WTC11 (cell line): Measurements from ENCODE around the gene DTD1. TPM values are rescaled to one million over a fixed set of nuclear protein-coding genes. Genes with fewer than 3 reads are reported as not detected.

Experiments used
- ATAC-seq: fragments of 200-7000 bp; cut with Tn5 transposase; 2 replicates; pipeline ENCODE4 v1.10.0; 2021; ENCODE audit warnings: mild to moderate bottlenecking, moderate library complexity
- CTCF ChIA-PET: fragments of 300-600 bp; sonication (Branson Sonifier 250); formaldehyde crosslinking; loops from one replicate; lab custom pipeline; 2021; ENCODE audit warnings: antibody characterized with exemption; lab: Charles Lee
- POLR2A ChIA-PET: fragments of 350-600 bp; sonication (Branson Sonifier 250); formaldehyde crosslinking; loops from one replicate; lab custom pipeline; 2021; ENCODE audit warnings: antibody characterized with exemption; lab: Charles Lee
- DNase-seq: peaks from one replicate; pipeline ENCODE4 v3.0.0; 2021; ENCODE audit warnings: low spot score
- H3K27ac Mint-ChIP-seq: 2 replicates; pipeline ENCODE4 v1.8.0; 2021; ENCODE audit warnings: mixed read lengths
- H3K27me3 Mint-ChIP-seq: 2 replicates; pipeline ENCODE4 v1.8.0; 2021; ENCODE audit warnings: low read depth, mild to moderate bottlenecking, moderate library complexity, mixed read lengths
- H3K36me3 Mint-ChIP-seq: 2 replicates; pipeline ENCODE4 v1.8.0; 2021; ENCODE audit warnings: mixed read lengths
- H3K4me1 Mint-ChIP-seq: 2 replicates; pipeline ENCODE4 v1.8.0; 2022; ENCODE audit warnings: mixed read lengths
- H3K4me3 Mint-ChIP-seq: 2 replicates; pipeline ENCODE4 v1.8.0; 2021; ENCODE audit warnings: mild to moderate bottlenecking, moderate library complexity, mixed read lengths
- H3K9me3 Mint-ChIP-seq: 2 replicates; pipeline ENCODE4 v1.8.0; 2021; ENCODE audit warnings: mixed read lengths
- E2F4 ChIP-seq: sonication (generic); formaldehyde crosslinking; IDR thresholded peaks from 2 replicates; pipeline ENCODE4 v1.8.1; 2022; ENCODE audit warnings: low read depth, mild to moderate bottlenecking, moderate library complexity, missing genetic modification reagents, borderline replicate concordance
- ETV6 ChIP-seq: sonication (generic); formaldehyde crosslinking; IDR thresholded peaks from 2 replicates; pipeline ENCODE4 v1.8.1; 2022; ENCODE audit warnings: mild to moderate bottlenecking, missing genetic modification reagents
- FOXK1 ChIP-seq: sonication (generic); formaldehyde crosslinking; IDR thresholded peaks from 2 replicates; pipeline ENCODE4 v1.8.0; 2022; ENCODE audit warnings: mild to moderate bottlenecking, moderate library complexity, missing genetic modification reagents
- FOXP1 ChIP-seq: sonication (generic); formaldehyde crosslinking; IDR thresholded peaks from 2 replicates; pipeline ENCODE4 v1.8.0; 2022; ENCODE audit warnings: missing genetic modification reagents, mild to moderate bottlenecking, moderate library complexity, borderline replicate concordance
- GABPB1 ChIP-seq: sonication (generic); formaldehyde crosslinking; IDR thresholded peaks from 2 replicates; pipeline ENCODE4 v1.8.1; 2023; ENCODE audit warnings: mild to moderate bottlenecking, missing genetic modification reagents
- IRF1 ChIP-seq: sonication (generic); formaldehyde crosslinking; IDR thresholded peaks from 2 replicates; pipeline ENCODE4 v1.8.0; 2023; ENCODE audit warnings: missing genetic modification reagents
- KAT7 ChIP-seq: sonication (generic); formaldehyde crosslinking; IDR thresholded peaks from 2 replicates; pipeline ENCODE4 v1.8.1; 2023; ENCODE audit warnings: missing genetic modification reagents, mild to moderate bottlenecking, borderline replicate concordance
- NFE2L1 ChIP-seq: sonication (generic); formaldehyde crosslinking; IDR thresholded peaks from 2 replicates; pipeline ENCODE4 v1.8.1; 2023; ENCODE audit warnings: missing genetic modification reagents
- NFYB ChIP-seq: sonication (generic); formaldehyde crosslinking; conservative IDR thresholded peaks from 2 replicates; pipeline ENCODE4 v1.8.0; 2022; ENCODE audit warnings: low read depth, missing genetic modification reagents
- NR2C2 ChIP-seq: sonication (generic); formaldehyde crosslinking; IDR thresholded peaks from 2 replicates; pipeline ENCODE4 v1.8.0; 2022; ENCODE audit warnings: mild to moderate bottlenecking, missing genetic modification reagents
- NR3C1 ChIP-seq: sonication (generic); formaldehyde crosslinking; conservative IDR thresholded peaks from 2 replicates; pipeline ENCODE4 v1.8.1; 2023; ENCODE audit warnings: low read depth, mild to moderate bottlenecking, missing genetic modification reagents
- PRDM15 ChIP-seq: sonication (generic); formaldehyde crosslinking; IDR thresholded peaks from 2 replicates; pipeline ENCODE4 v1.8.0; 2022; ENCODE audit warnings: missing genetic modification reagents
- RORB ChIP-seq: fragments of 250-450 bp; sonication (Bioruptor Pico); IDR thresholded peaks from 2 replicates; pipeline ENCODE4 v1.9.0; 2021; ENCODE audit warnings: mild to moderate bottlenecking
- STAT6 ChIP-seq: sonication (generic); formaldehyde crosslinking; conservative IDR thresholded peaks from 2 replicates; pipeline ENCODE4 v1.8.1; 2023; ENCODE audit warnings: mild to moderate bottlenecking, low read depth, missing genetic modification reagents, moderate library complexity
- ZBTB21 ChIP-seq: sonication (generic); formaldehyde crosslinking; IDR thresholded peaks from 2 replicates; pipeline ENCODE4 v1.8.1; 2023; ENCODE audit warnings: mild to moderate bottlenecking, missing genetic modification reagents, borderline replicate concordance
- ZNF138 ChIP-seq: sonication (generic); formaldehyde crosslinking; conservative IDR thresholded peaks from 2 replicates; pipeline ENCODE4 v1.8.1; 2022; ENCODE audit warnings: mild to moderate bottlenecking, moderate library complexity, missing genetic modification reagents
- ZNF317 ChIP-seq: sonication (generic); formaldehyde crosslinking; IDR thresholded peaks from 2 replicates; pipeline ENCODE4 v1.8.1; 2023; ENCODE audit warnings: low read depth, mild to moderate bottlenecking, moderate library complexity, missing genetic modification reagents, borderline replicate concordance
- total RNA-seq: library from RNA; stranded (reverse); gene quantifications from 3 replicates; pipeline ENCODE4 v1.2.3, GENCODE V29; 2021
- TF ChIP-seq, protein P1 (sequence below): fragments of 250-450 bp; sonication (Bioruptor Pico); IDR thresholded peaks from 2 replicates; pipeline ENCODE4 v2.1.2; 2022; ENCODE audit warnings: mild to moderate bottlenecking, moderate library complexity
- TF ChIP-seq, protein P2 (sequence below): fragments of 250-450 bp; sonication (Bioruptor Pico); conservative IDR thresholded peaks from 2 replicates; pipeline ENCODE4 v1.9.0; 2021; ENCODE audit warnings: mild to moderate bottlenecking
- TF ChIP-seq, protein P3 (sequence below): sonication (generic); formaldehyde crosslinking; IDR thresholded peaks from 2 replicates; pipeline ENCODE4 v1.8.1; 2022; ENCODE audit warnings: low read depth, missing genetic modification reagents, borderline replicate concordance

DTD1 gene
- total RNA-seq, 1 experiment from 2014 or later, result 71.1 TPM

GRCh38 chr20:18739751-18740166, 151.9 kb downstream of the DTD1 start:
- ATAC-seq (peak; percentile 96), DNase-seq (no peak)
- POLR2A ChIA-PET, result no interaction called here
- Mint-ChIP-seq H3K9me3 (no peaks in the 10 kb centered on the region), H3K36me3 (no peaks in the 10 kb centered on the region; the same call in 1 of the 2 replicates), H3K27ac (peak overlapping the region; percentile 49)
- TF ChIP-seq NFYB (CRISPR knock-in tag) (no peak), IRF1 (CRISPR knock-in tag) (no peak), ZNF317 (CRISPR knock-in tag) (no peak), E2F4 (CRISPR knock-in tag) (no peak), KAT7 (CRISPR knock-in tag) (no peak), FOXP1 (CRISPR knock-in tag) (no peak), FOXK1 (CRISPR knock-in tag) (no peak), RORB (no peak), NR3C1 (CRISPR knock-in tag) (no peak), NFE2L1 (CRISPR knock-in tag) (no peak), GABPB1 (CRISPR knock-in tag) (no peak), ZNF138 (CRISPR knock-in tag) (no peak), STAT6 (CRISPR knock-in tag) (no peak), ZBTB21 (no peak), ETV6 (no peak), NR2C2 (no peak), PRDM15 (no peak)
- TF ChIP-seq, protein P1, sequence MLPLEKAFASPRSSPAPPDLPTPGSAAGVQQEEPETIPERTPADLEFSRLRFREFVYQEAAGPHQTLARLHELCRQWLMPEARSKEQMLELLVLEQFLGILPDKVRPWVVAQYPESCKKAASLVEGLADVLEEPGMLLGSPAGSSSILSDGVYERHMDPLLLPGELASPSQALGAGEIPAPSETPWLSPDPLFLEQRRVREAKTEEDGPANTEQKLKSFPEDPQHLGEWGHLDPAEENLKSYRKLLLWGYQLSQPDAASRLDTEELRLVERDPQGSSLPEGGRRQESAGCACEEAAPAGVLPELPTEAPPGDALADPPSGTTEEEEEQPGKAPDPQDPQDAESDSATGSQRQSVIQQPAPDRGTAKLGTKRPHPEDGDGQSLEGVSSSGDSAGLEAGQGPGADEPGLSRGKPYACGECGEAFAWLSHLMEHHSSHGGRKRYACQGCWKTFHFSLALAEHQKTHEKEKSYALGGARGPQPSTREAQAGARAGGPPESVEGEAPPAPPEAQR (CRISPR knock-in tag), result no peak
- TF ChIP-seq, protein P2, sequence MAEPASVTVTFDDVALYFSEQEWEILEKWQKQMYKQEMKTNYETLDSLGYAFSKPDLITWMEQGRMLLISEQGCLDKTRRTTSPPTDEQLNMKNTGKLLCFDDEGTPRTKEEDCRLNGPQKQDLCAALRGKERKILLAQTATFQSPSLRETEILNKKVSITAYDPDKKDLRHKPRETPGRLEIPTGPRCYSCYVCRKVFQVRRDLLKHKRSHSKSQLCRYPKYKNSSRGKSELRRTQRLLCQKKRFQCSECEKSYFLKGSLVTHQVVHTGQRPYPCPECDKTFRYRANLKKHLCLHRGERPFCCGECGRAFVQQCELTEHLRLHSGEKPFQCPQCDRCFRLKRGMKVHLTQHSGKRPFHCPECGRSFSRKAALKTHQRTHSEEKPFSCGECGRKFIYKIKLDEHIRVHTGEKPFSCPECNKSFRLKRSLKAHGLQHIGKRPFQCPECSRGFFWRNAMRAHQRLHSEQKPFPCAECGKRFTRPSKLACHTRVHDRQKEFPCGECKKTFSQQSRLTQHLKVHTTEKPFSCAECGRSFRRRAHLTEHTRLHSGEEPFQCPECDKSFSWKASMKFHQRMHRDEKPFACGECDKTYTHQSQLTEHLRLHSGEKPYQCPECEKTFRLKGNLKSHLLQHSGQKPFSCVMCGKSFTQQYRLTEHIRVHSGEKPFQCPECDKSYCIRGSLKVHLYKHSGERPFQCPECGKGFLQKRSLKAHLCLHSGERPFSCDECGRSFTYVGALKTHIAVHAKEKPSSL (CRISPR knock-in tag), result no peak
- TF ChIP-seq, protein P3, sequence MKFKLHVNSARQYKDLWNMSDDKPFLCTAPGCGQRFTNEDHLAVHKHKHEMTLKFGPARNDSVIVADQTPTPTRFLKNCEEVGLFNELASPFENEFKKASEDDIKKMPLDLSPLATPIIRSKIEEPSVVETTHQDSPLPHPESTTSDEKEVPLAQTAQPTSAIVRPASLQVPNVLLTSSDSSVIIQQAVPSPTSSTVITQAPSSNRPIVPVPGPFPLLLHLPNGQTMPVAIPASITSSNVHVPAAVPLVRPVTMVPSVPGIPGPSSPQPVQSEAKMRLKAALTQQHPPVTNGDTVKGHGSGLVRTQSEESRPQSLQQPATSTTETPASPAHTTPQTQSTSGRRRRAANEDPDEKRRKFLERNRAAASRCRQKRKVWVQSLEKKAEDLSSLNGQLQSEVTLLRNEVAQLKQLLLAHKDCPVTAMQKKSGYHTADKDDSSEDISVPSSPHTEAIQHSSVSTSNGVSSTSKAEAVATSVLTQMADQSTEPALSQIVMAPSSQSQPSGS (CRISPR knock-in tag), result no peak
- TF ChIP-seq, all 79 proteins: peak for 0
- CTCF ChIA-PET, result interaction anchor here (0.9 to 2.6 kb wide), 2 partner anchors 108 to 334 kb away, joined by 3 to 9 read pairs; no protein-coding TSS in a partner anchor
- no peaks in the 10 kb centered on the region for H3K27me3 Mint-ChIP-seq
- no peak overlapping the region for H3K4me3 Mint-ChIP-seq
- peaks cover 16% of the 10 kb centered on the region for H3K4me1 Mint-ChIP-seq
